ENCODE measurements around the gene PRKCA. TPM values are rescaled to one million over a fixed set of nuclear protein-coding genes. Genes with fewer than 3 reads are reported as not detected.

The PRKCA gene
- polyA plus RNA-seq, 1 donor, result 24.4 TPM

DNA sequence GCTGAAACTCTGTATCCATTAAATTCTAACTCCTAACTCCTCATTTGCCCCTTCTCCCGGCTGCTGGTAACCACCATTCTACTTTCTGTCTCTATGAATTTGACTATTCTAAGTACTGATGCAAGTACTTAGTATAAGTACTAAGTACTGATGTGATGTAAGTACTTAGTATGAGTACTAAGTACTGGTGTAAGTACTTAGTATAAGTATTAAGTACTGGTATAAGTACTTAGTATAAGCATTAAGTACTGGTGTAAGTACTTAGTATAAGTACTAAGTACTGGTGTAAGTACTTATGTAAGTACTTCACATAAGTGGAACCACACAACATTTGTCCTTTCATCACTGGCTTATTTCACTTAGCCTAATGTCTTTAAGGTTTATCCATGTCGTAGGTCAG lies 32.3 kb upstream of the PRKCA start:
- H3K9me3 ChIP-seq (ENCODE audit: control insufficient read depth, low read depth, low read length), result no peaks in the 10 kb centered on the region
- no peak for DNase-seq
- no peaks in the 10 kb centered on the region for H3K27me3 ChIP-seq (ENCODE audit: control insufficient read depth, insufficient read depth, low read length)
- 100% methylated on average over 1 of the region's 2 CpGs for WGBS (ENCODE audit: insufficient coverage, low lambda C conversion rate)
- H3K4me1 ChIP-seq (ENCODE audit: control insufficient read depth, insufficient read depth, low read length), result no peaks in the 10 kb centered on the region
- H3K4me3 ChIP-seq (ENCODE audit: low read length), result no peak overlapping the region
- H3K27ac ChIP-seq (ENCODE audit: low read length), result no peak overlapping the region
- H3K36me3 ChIP-seq (ENCODE audit: control insufficient read depth, insufficient read depth, low read length), result no peaks in the 10 kb centered on the region

DNA sequence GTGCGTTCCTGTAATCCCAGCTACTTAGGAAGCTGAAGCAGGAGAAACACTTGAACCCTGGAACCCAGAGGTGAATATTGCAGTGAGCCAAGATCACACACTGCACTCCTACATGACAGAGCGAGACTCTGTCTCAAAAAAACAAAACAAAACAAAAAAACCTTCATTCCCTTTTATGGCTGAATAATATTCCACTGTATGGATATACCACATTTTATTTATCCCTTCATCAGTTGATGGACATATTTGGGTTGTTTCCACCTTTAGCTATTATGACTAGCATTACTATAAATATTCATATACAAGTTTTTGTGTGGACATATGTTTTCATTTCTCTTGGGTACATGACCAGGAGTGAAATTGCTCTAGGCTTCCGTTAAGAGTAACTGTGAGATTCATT lies 30.9 kb upstream of the PRKCA start:
- peaks cover 5% of the 10 kb centered on the region for H3K4me1 ChIP-seq (ENCODE audit: control insufficient read depth, insufficient read depth, low read length)
- 100% methylated on average over 1 of the region's 3 CpGs for WGBS (ENCODE audit: insufficient coverage, low lambda C conversion rate)
- no peaks in the 10 kb centered on the region for H3K36me3 ChIP-seq (ENCODE audit: control insufficient read depth, insufficient read depth, low read length)

DNA sequence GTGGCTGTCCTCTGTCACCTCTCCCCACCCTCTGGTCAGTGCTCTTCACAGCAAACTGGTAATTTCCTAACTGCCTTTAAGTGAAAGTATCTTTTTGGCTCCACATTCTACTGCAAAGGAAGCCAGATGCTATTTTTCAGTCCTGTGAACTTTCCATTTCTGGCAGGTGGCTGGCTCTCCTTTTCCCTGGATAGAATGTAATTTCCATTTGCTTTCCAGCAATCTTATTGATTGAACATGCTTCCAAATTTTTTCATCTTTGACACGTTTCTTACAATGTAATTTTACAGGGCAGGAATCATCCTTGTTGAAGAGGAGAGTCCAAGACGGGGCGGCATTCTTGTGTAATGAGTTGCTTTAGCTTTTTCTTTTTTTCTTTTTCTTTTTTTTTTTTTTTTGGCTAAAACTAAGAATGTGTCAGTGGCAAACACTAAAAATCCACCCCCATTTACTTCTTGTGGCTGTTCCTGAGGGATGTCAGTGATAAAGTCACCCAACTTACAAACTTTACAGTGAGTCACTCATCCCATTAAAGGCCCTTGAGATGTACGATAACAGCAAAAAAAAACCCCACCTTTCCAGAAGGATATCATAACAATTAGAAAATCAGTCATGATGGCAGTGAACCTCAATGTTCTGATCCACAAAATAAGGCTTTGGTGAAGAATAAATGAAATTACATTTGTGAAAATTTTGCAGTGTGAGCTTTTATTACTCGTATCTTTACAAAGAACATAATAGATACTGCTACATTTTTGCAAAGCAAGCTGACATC lies 29.4 kb upstream of the PRKCA start:
- 100% methylated on average over 1 of the region's 5 CpGs for WGBS (ENCODE audit: insufficient coverage, low lambda C conversion rate)
- H3K36me3 ChIP-seq (ENCODE audit: control insufficient read depth, insufficient read depth, low read length), result no peaks in the 10 kb centered on the region
- DNase-seq, result no peak
- H3K27me3 ChIP-seq (ENCODE audit: control insufficient read depth, insufficient read depth, low read length), result no peaks in the 10 kb centered on the region
- no peak overlapping the region for H3K27ac ChIP-seq (ENCODE audit: low read length)
- peaks cover 6% of the 10 kb centered on the region for H3K4me1 ChIP-seq (ENCODE audit: control insufficient read depth, insufficient read depth, low read length)
- H3K9me3 ChIP-seq (ENCODE audit: control insufficient read depth, low read depth, low read length), result no peaks in the 10 kb centered on the region
- H3K4me3 ChIP-seq (ENCODE audit: low read length), result no peak overlapping the region

More for the DNA sequence above, 30.9 kb upstream of the PRKCA start:
- Histone ChIP-seq H3K4me3 (ENCODE audit: low read length) (no peak overlapping the region), H3K27ac (ENCODE audit: low read length) (no peak overlapping the region), H3K9me3 (ENCODE audit: control insufficient read depth, low read depth, low read length) (no peaks in the 10 kb centered on the region), H3K27me3 (ENCODE audit: control insufficient read depth, insufficient read depth, low read length) (no peaks in the 10 kb centered on the region)
- DNase-seq, result no peak

DNA sequence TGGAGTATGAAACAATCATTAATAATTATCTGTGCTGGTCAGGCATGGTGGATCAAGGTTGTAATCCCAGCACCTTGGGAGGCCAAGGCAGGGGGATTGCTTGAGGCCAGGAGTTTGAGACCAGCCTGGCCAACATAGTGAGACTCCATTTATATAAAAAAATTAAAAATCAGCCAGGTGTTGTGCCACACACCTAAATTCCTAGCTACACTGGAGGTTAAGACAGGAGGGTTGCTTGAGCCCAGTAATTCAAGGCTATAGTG lies 28.9 kb upstream of the PRKCA start:
- no peaks in the 10 kb centered on the region for H3K27me3 ChIP-seq (ENCODE audit: control insufficient read depth, insufficient read depth, low read length)
- no peaks in the 10 kb centered on the region for H3K9me3 ChIP-seq (ENCODE audit: control insufficient read depth, low read depth, low read length)
- peaks cover 6% of the 10 kb centered on the region for H3K4me1 ChIP-seq (ENCODE audit: control insufficient read depth, insufficient read depth, low read length)
- no peak for DNase-seq
- H3K36me3 ChIP-seq (ENCODE audit: control insufficient read depth, insufficient read depth, low read length), result no peaks in the 10 kb centered on the region
- no peak overlapping the region for H3K27ac ChIP-seq (ENCODE audit: low read length)
- no peak overlapping the region for H3K4me3 ChIP-seq (ENCODE audit: low read length)

DNA sequence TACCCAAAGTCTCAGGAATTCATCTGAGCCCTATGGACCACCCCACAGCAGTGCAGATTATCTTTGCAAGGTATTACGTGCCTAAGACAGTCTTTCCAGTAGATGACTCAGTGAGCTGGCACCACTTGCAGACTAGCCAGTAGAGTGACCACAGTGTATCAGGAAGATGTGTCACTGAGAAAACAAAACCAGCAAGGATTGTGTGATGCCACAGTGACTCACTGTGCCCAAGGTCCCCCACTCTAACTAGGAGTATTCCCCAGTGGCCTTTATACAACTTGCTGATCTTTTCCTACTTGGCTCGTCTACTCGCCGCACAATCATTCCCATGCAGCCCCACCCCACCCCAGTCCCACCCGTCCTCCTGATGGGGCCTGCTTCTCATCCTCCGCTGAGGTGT lies 26.8 kb upstream of the PRKCA start:
- H3K27me3 ChIP-seq (ENCODE audit: control insufficient read depth, insufficient read depth, low read length), result no peaks in the 10 kb centered on the region
- H3K9me3 ChIP-seq (ENCODE audit: control insufficient read depth, low read depth, low read length), result no peaks in the 10 kb centered on the region
- no CpG with 5 or more reads among the region's 6 CpGs for WGBS (ENCODE audit: insufficient coverage, low lambda C conversion rate)
- no peak overlapping the region for H3K27ac ChIP-seq (ENCODE audit: low read length)
- H3K4me3 ChIP-seq (ENCODE audit: low read length), result no peak overlapping the region
- no peaks in the 10 kb centered on the region for H3K36me3 ChIP-seq (ENCODE audit: control insufficient read depth, insufficient read depth, low read length)
- DNase-seq, result no peak
- peaks cover 6% of the 10 kb centered on the region for H3K4me1 ChIP-seq (ENCODE audit: control insufficient read depth, insufficient read depth, low read length)

DNA sequence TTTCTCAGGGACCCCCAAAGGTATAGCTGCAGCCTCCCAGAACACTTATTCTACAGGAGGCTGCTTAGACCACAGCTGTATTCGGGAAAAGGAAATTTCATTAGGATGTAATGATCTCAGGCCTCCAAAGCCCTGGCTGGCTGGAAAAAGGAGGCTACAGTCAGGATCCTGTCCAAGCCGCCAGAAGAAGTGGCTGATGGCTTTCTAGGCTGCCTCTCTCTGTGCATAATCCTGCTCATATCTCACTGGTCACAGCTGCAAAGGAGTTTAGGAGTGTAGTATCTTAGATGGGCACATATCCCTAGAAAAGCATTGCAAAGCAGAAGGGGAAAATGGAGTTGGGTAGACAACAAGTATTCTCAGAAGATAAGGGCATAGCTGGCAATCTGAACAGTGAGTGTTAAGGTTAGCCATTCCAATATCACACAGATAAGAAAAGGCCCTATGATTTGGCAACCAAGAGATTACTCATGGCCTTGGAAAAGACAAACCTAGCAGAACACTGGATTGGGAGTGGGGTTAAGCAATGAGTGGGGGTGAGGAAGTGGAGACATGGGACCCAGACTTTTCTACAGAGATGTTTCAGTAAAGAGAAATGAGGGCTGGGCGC lies 26.0 kb upstream of the PRKCA start:
- no peak overlapping the region for H3K27ac ChIP-seq (ENCODE audit: low read length)
- no peaks in the 10 kb centered on the region for H3K27me3 ChIP-seq (ENCODE audit: control insufficient read depth, insufficient read depth, low read length)
- DNase-seq, result no peak
- WGBS (ENCODE audit: insufficient coverage, low lambda C conversion rate), result 80% methylated on average over 1 of the region's 3 CpGs
- H3K9me3 ChIP-seq (ENCODE audit: control insufficient read depth, low read depth, low read length), result no peaks in the 10 kb centered on the region
- H3K4me1 ChIP-seq (ENCODE audit: control insufficient read depth, insufficient read depth, low read length), result peaks cover 6% of the 10 kb centered on the region
- H3K36me3 ChIP-seq (ENCODE audit: control insufficient read depth, insufficient read depth, low read length), result no peaks in the 10 kb centered on the region
- H3K4me3 ChIP-seq (ENCODE audit: low read length), result no peak overlapping the region

DNA sequence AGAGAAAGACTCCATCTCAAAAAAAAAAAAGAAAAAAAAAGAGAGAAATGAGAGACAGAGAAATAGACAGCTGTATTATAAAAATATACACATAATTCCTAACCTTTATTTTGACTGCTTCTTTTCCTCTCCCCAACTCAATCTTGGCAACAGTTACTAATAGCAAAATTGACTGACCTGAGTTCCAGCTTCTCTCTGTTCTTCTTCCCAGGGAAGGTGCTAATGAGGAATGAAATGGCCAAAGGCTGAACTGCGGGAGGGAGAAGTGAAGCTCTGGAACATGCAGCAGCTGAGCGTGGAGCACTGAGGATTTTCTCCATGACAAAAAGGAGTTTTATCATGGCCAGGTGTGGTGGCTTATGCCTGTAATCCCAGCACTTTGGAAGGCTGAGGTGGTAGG lies 25.2 kb upstream of the PRKCA start:
- no peak for DNase-seq
- WGBS (ENCODE audit: insufficient coverage, low lambda C conversion rate), result no CpG with 5 or more reads among the region's 2 CpGs
- Histone ChIP-seq H3K9me3 (ENCODE audit: control insufficient read depth, low read depth, low read length) (no peaks in the 10 kb centered on the region), H3K27me3 (ENCODE audit: control insufficient read depth, insufficient read depth, low read length) (no peaks in the 10 kb centered on the region), H3K4me3 (ENCODE audit: low read length) (no peak overlapping the region), H3K4me1 (ENCODE audit: control insufficient read depth, insufficient read depth, low read length) (peaks cover 6% of the 10 kb centered on the region), H3K27ac (ENCODE audit: low read length) (no peak overlapping the region), H3K36me3 (ENCODE audit: control insufficient read depth, insufficient read depth, low read length) (no peaks in the 10 kb centered on the region)

DNA sequence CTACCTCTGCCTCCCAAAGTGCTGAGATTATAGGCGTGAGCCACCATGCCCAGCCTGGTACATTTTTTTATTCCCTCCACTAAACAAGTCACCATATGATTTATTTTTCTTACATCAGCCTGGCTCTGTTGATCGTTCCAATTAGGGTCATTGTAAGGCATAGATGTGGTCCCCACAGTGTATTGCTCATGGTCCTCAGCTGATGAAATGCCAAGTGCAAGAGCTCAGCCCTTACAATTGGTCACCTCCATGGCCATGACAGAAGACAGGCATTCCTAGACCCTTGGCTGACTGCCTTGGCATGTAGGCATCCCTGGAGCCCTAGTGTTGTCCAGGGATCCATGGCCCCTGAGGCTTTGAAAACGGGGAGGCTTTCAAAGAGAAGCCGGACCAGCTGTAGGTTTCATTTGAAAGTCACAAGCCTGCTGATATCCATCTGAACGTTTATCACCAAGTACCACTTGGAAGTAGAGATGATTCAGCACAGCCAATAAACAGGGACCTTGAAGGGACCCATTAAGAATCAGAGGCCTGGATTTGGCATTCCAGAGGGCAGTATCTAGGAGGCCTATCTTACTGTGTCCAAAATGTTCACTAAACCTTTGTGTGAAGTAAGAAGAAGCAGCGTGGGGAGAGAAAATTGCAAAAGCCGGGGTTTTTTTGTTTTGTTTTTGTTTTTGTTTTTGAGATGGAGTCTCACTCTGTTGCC lies 20.6 kb upstream of the PRKCA start:
- no CpG with 5 or more reads among the region's 7 CpGs for WGBS (ENCODE audit: insufficient coverage, low lambda C conversion rate)

DNA sequence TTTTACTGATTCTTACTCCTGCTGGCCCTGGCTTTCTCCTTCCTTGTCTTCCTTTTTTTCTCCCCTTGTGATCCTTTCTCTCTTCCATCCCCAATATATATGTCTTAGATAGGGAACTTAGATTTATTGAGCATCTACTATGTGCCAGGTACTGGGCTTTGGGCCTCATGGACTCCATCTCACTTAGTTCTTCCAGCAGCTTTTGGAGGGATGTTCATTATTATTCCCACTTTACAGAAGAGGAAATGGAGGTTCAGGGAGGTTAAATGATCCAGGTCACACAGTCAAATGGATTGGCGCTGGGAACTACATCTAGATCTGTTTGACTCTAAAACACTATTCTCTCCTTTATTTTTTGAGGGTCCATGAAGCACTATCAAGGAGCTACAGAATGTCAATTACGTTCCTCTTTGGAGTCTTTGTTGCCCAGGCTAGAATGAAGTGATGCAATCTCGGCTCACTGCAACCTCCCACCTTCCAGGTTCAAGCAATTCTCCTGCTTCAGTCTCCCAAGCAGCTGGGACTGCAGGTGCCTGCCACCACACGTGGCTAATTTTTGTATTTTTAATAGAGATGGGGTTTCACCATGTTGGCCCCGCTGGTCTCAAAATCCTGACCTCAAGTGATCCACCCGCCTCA lies 19.0 kb upstream of the PRKCA start:
- no peak for DNase-seq
- no peaks in the 10 kb centered on the region for H3K36me3 ChIP-seq (ENCODE audit: control insufficient read depth, insufficient read depth, low read length)
- H3K27ac ChIP-seq (ENCODE audit: low read length), result no peak overlapping the region
- H3K4me1 ChIP-seq (ENCODE audit: control insufficient read depth, insufficient read depth, low read length), result peaks cover 4% of the 10 kb centered on the region
- H3K9me3 ChIP-seq (ENCODE audit: control insufficient read depth, low read depth, low read length), result no peaks in the 10 kb centered on the region
- H3K27me3 ChIP-seq (ENCODE audit: control insufficient read depth, insufficient read depth, low read length), result no peaks in the 10 kb centered on the region
- WGBS (ENCODE audit: insufficient coverage, low lambda C conversion rate), result no CpG with 5 or more reads among the region's 6 CpGs
- no peak overlapping the region for H3K4me3 ChIP-seq (ENCODE audit: low read length)

More for the DNA sequence above, 20.6 kb upstream of the PRKCA start:
- DNase-seq, result no peak
- Histone ChIP-seq H3K27me3 (ENCODE audit: control insufficient read depth, insufficient read depth, low read length) (no peaks in the 10 kb centered on the region), H3K36me3 (ENCODE audit: control insufficient read depth, insufficient read depth, low read length) (no peaks in the 10 kb centered on the region), H3K4me1 (ENCODE audit: control insufficient read depth, insufficient read depth, low read length) (no peaks in the 10 kb centered on the region), H3K27ac (ENCODE audit: low read length) (no peak overlapping the region), H3K9me3 (ENCODE audit: control insufficient read depth, low read depth, low read length) (no peaks in the 10 kb centered on the region), H3K4me3 (ENCODE audit: low read length) (no peak overlapping the region)

DNA sequence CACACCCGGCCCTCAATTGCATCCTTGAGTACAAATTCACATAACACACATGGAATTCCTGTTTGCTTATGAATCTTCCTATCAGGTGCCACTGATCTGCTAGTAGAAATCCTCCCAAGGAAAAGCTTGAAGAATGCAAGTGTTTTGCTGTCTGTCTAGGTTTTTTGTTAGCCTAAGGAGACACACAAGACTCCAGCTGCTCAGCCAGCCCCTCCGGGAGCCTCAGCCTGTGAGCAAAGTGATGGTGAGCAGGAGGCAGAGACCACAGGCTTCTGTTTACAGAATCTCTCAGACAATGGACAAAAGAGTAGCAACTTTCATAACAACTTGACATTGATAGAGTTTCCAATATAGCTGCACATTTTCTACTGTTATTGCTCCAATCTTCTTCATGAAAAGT lies 18.4 kb upstream of the PRKCA start:
- Histone ChIP-seq H3K4me3 (ENCODE audit: low read length) (no peak overlapping the region), H3K27ac (ENCODE audit: low read length) (no peak overlapping the region), H3K36me3 (ENCODE audit: control insufficient read depth, insufficient read depth, low read length) (no peaks in the 10 kb centered on the region), H3K4me1 (ENCODE audit: control insufficient read depth, insufficient read depth, low read length) (peaks cover 4% of the 10 kb centered on the region), H3K9me3 (ENCODE audit: control insufficient read depth, low read depth, low read length) (no peaks in the 10 kb centered on the region), H3K27me3 (ENCODE audit: control insufficient read depth, insufficient read depth, low read length) (no peaks in the 10 kb centered on the region)
- WGBS (ENCODE audit: insufficient coverage, low lambda C conversion rate), result no CpG with 5 or more reads among the region's 2 CpGs
- no peak for DNase-seq

All from large intestine (tissue), 3 donors.